ENCODE data around the gene ITPA. TPM values are rescaled to one million over a fixed set of nuclear protein-coding genes. Genes with fewer than 3 reads are reported as not detected.

ITPA gene
- total and polyA plus RNA-seq, 2 of the 13 experiments (the other 11 are each of a cell fraction or from before 2014, with no cell fraction given): 60.1 to 103 TPM

- peak; percentile 82; the same call in 1 of the 2 replicates for TF ChIP-seq ZBTB20 (CRISPR knock-in tag; IDR thresholded peaks at IDR 0.05; ENCODE audit: borderline replicate concordance, low read depth)
- TF ChIP-seq, protein P1, sequence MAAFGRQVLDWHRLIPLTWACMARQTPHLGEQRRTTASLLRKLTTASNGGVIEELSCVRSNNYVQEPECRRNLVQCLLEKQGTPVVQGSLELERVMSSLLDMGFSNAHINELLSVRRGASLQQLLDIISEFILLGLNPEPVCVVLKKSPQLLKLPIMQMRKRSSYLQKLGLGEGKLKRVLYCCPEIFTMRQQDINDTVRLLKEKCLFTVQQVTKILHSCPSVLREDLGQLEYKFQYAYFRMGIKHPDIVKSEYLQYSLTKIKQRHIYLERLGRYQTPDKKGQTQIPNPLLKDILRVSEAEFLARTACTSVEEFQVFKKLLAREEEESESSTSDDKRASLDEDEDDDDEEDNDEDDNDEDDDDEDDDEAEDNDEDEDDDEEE (CRISPR knock-in tag; IDR thresholded peaks at IDR 0.05): no peak
- TF ChIP-seq SSRP1 (CRISPR knock-in tag; IDR thresholded peaks at IDR 0.05): no peak
- no peak for TF ChIP-seq ZNF282 (IDR thresholded peaks at IDR 0.05; ENCODE audit: partially characterized antibody)
- TF ChIP-seq ZFP36L2 (CRISPR knock-in tag; IDR thresholded peaks at IDR 0.05): no peak
- TF ChIP-seq, protein P2, sequence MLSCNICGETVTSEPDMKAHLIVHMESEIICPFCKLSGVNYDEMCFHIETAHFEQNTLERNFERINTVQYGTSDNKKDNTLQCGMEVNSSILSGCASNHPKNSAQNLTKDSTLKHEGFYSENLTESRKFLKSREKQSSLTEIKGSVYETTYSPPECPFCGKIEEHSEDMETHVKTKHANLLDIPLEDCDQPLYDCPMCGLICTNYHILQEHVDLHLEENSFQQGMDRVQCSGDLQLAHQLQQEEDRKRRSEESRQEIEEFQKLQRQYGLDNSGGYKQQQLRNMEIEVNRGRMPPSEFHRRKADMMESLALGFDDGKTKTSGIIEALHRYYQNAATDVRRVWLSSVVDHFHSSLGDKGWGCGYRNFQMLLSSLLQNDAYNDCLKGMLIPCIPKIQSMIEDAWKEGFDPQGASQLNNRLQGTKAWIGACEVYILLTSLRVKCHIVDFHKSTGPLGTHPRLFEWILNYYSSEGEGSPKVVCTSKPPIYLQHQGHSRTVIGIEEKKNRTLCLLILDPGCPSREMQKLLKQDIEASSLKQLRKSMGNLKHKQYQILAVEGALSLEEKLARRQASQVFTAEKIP (CRISPR knock-in tag; IDR thresholded peaks at IDR 0.05; ENCODE audit: borderline replicate concordance): no peak
- no peak for TF ChIP-seq NFE2L2 (IDR thresholded peaks at IDR 0.05; ENCODE audit: low read length)
- peak; percentile 91 for TF ChIP-seq MIXL1 (CRISPR knock-in tag; IDR thresholded peaks at IDR 0.05)
- peak; percentile 11; the same call in 1 of the 2 replicates for TF ChIP-seq ZNF160 (CRISPR knock-in tag; IDR thresholded peaks at IDR 0.05)
- peak; percentile 100 for TF ChIP-seq ZNF343 (CRISPR knock-in tag; IDR thresholded peaks at IDR 0.05)
- TF ChIP-seq NAIF1 (CRISPR knock-in tag; IDR thresholded peaks at IDR 0.05; ENCODE audit: borderline replicate concordance): no peak
- peak; percentile 85 for TF ChIP-seq XRCC5 (optimal IDR thresholded peaks at IDR 0.05; ENCODE audit: low read length)
- TF ChIP-seq ZMAT5 (CRISPR knock-in tag; IDR thresholded peaks at IDR 0.05; ENCODE audit: borderline replicate concordance, low read depth): no peak
- no peak for TF ChIP-seq NFRKB (IDR thresholded peaks at IDR 0.05)
- no peak for TF ChIP-seq AKNA (CRISPR knock-in tag; IDR thresholded peaks at IDR 0.05; ENCODE audit: borderline replicate concordance)
- TF ChIP-seq THAP11 (CRISPR knock-in tag; IDR thresholded peaks at IDR 0.05): 0 out of 2 replicates have a peak, but pooled peaks have one; percentile 33
- no peak for TF ChIP-seq RFX3 (CRISPR knock-in tag; IDR thresholded peaks at IDR 0.05)
- TF ChIP-seq RXRB (CRISPR knock-in tag; IDR thresholded peaks at IDR 0.05; ENCODE audit: borderline replicate concordance): peak; percentile 92
- no peak for TF ChIP-seq MAFG (CRISPR knock-in tag; IDR thresholded peaks at IDR 0.05)
- no peak for TF ChIP-seq ZNF12 (CRISPR knock-in tag; IDR thresholded peaks at IDR 0.05)
- peak; percentile 22; the same call in 1 of the 2 replicates for TF ChIP-seq AHR (CRISPR knock-in tag; IDR thresholded peaks at IDR 0.05)
- TF ChIP-seq, protein P3, sequence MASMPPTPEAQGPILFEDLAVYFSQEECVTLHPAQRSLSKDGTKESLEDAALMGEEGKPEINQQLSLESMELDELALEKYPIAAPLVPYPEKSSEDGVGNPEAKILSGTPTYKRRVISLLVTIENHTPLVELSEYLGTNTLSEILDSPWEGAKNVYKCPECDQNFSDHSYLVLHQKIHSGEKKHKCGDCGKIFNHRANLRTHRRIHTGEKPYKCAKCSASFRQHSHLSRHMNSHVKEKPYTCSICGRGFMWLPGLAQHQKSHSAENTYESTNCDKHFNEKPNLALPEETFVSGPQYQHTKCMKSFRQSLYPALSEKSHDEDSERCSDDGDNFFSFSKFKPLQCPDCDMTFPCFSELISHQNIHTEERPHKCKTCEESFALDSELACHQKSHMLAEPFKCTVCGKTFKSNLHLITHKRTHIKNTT (CRISPR knock-in tag; IDR thresholded peaks at IDR 0.05): no peak
- peak; percentile 97 for TF ChIP-seq PHF21A (CRISPR knock-in tag; IDR thresholded peaks at IDR 0.05)
Measured at GRCh38 chr20:3231889-3232588, 22.7 kb downstream of the ITPA start (continued).

Data from HepG2 (cell line).